Astrocyte of the spinal cord (primary cell): ENCODE results near the gene VWA5B2.
A peak's percentile ranks its signal among the peaks of the same experiment; 100 is the strongest.

Experiments used
- DNase-seq: peaks from one replicate; pipeline ENCODE4 v3.0.0; 2011; ENCODE audit warnings: low read depth, low spot score
- H3K4me3 ChIP-seq: 2 replicates; pipeline ENCODE4 v1.5.1; 2011; ENCODE audit warnings: low read depth, mild to moderate bottlenecking, low read length, moderate library complexity
- CTCF ChIP-seq: IDR thresholded peaks from 2 replicates; pipeline ENCODE4 v1.5.1; 2012; ENCODE audit warnings: low read depth, mild to moderate bottlenecking, low read length, inconsistent platforms
- in situ Hi-C: cut with HindIII; loops from 2 replicates; pipeline ENCODE4 v1.10.0; 2017; ENCODE audit warnings: low sequenced_read_pairs

The VWA5B2 gene

GRCh38 chr3:184230081-184230602 lies 757 bp downstream of the VWA5B2 start:
- in situ Hi-C loops: no loop called here
- no peak for TF ChIP-seq CTCF
- DNase-seq: no peak
- no peak overlapping the region for H3K4me3 ChIP-seq

- no peak overlapping the region for H3K4me3 ChIP-seq
- in situ Hi-C loops: no loop called here
- TF ChIP-seq CTCF: no peak
- no peak for DNase-seq
These were observed 1.5 kb downstream of the VWA5B2 start for GRCh38 chr3:184230603-184231528.

- in situ Hi-C loops: no loop called here
- no peak overlapping the region for H3K4me3 ChIP-seq
- TF ChIP-seq CTCF: no peak
- DNase-seq: peak; percentile 3
These were observed 2.3 kb downstream of the VWA5B2 start for GRCh38 chr3:184231671-184232070.

- no peak for TF ChIP-seq CTCF
These were observed 3.9 kb downstream of the VWA5B2 start for GRCh38 chr3:184233127-184233843.

GRCh38 chr3:184234224-184234623 lies 4.8 kb downstream of the VWA5B2 start:
- no peak overlapping the region for H3K4me3 ChIP-seq
- TF ChIP-seq CTCF: peak; percentile 3
- peak; percentile 80 for DNase-seq
- in situ Hi-C loops: no loop called here

More at GRCh38 chr3:184233127-184233843, 3.9 kb downstream of the VWA5B2 start:
- no peak for DNase-seq
- in situ Hi-C loops: no loop called here
- H3K4me3 ChIP-seq: no peak overlapping the region

- no peak for DNase-seq
- no peak overlapping the region for H3K4me3 ChIP-seq
- no peak for TF ChIP-seq CTCF
- in situ Hi-C loops: no loop called here
These were observed 5.4 kb downstream of the VWA5B2 start for GRCh38 chr3:184234671-184235380.
